Measurements from ENCODE around the gene SMCP.

SMCP gene

GRCh38 chr1:152876827-152877226 lies 1.3 kb upstream of the SMCP start:
- no peak for TF ChIP-seq CTCF (IDR thresholded peaks at IDR 0.05; ENCODE audit: insufficient read depth, missing control alignments)
- no peak for DNase-seq (ENCODE audit: insufficient read length, low spot score)
- FAIRE-seq: no peak

- FAIRE-seq: no peak
- no peak for TF ChIP-seq CTCF (IDR thresholded peaks at IDR 0.05; ENCODE audit: insufficient read depth, missing control alignments)
These were observed 1.6 kb downstream of the SMCP start for GRCh38 chr1:152879559-152880198.

GRCh38 chr1:152880316-152880715 lies 2.2 kb downstream of the SMCP start:
- no peak for FAIRE-seq
- TF ChIP-seq CTCF (IDR thresholded peaks at IDR 0.05; ENCODE audit: insufficient read depth, missing control alignments): no peak
- DNase-seq (ENCODE audit: insufficient read length, low spot score): no peak

More at GRCh38 chr1:152879559-152880198, 1.6 kb downstream of the SMCP start:
- no peak for DNase-seq (ENCODE audit: insufficient read length, low spot score)

GRCh38 chr1:152880907-152881306 lies 2.8 kb downstream of the SMCP start:
- DNase-seq (ENCODE audit: insufficient read length, low spot score): no peak
- TF ChIP-seq CTCF (IDR thresholded peaks at IDR 0.05; ENCODE audit: insufficient read depth, missing control alignments): no peak
- FAIRE-seq: no peak

GRCh38 chr1:152884085-152884484 lies 6.0 kb downstream of the SMCP start:
- no peak for FAIRE-seq
- DNase-seq (ENCODE audit: insufficient read length, low spot score): no peak
- no peak for TF ChIP-seq CTCF (IDR thresholded peaks at IDR 0.05; ENCODE audit: insufficient read depth, missing control alignments)

GRCh38 chr1:152884506-152884905 lies 6.4 kb downstream of the SMCP start:
- FAIRE-seq: no peak
- no peak for DNase-seq (ENCODE audit: insufficient read length, low spot score)
- TF ChIP-seq CTCF (IDR thresholded peaks at IDR 0.05; ENCODE audit: insufficient read depth, missing control alignments): no peak

GRCh38 chr1:152884966-152885624 lies 7.0 kb downstream of the SMCP start:
- no peak for TF ChIP-seq CTCF (IDR thresholded peaks at IDR 0.05; ENCODE audit: insufficient read depth, missing control alignments)
- FAIRE-seq (no peak), DNase-seq (ENCODE audit: insufficient read length, low spot score) (no peak)
